Thyroid gland (tissue), 4 donors: ENCODE measurements around the gene WWTR1.

Source experiments
- CTCF ChIP-seq, 6 experiments: fragments of 200-600 bp in 3 of 6; fragments of 450-650 bp in 3 of 6; sonication (generic) in 3 of 6; IDR thresholded peaks; one replicate each; pipeline ENCODE4 v1.5.1; 2016 to 2019; ENCODE audit warnings: antibody characterized with exemption in 6 of 6, mild to moderate bottlenecking in 2 of 6, inconsistent platforms in 1 of 6, moderate library complexity in 1 of 6
- POLR2A ChIP-seq, 2 donors: fragments of 450-650 bp; IDR thresholded peaks; one replicate each; pipeline ENCODE4 v1.6.1; 2017; ENCODE audit warnings: antibody characterized with exemption in 2 of 2, mild to moderate bottlenecking in 2 of 2, moderate library complexity in 1 of 2

- TF ChIP-seq POLR2A (IDR thresholded peaks at IDR 0.05) (no peak), CTCF (IDR thresholded peaks at IDR 0.05) (peak in 1 of 6 experiments; percentile 12)
Measured at GRCh38 chr3:149657321-149657925, 402 bp downstream of the WWTR1 start.
